Stomach (tissue), 4 donors: ENCODE data around the gene P2RX4.

ENCODE experiments used
- CTCF ChIP-seq, 7 experiments: fragments of 450-650 bp in 4 of 7; fragments of 200-600 bp in 3 of 7; sonication (generic) in 3 of 7; IDR thresholded peaks; one replicate each; pipeline ENCODE4 v1.5.1; 2016 to 2019; ENCODE audit warnings: antibody characterized with exemption in 7 of 7, control low read depth in 2 of 7, mild to moderate bottlenecking in 1 of 7
- EP300 ChIP-seq: sonication (generic); formaldehyde crosslinking; IDR thresholded peaks from one replicate; pipeline ENCODE4 v1.6.1; 2017; ENCODE audit warnings: antibody characterized with exemption
- POLR2A ChIP-seq, 4 donors: fragments of 450-650 bp; IDR thresholded peaks; one replicate each; pipeline ENCODE4 v1.6.1; 2016; ENCODE audit warnings: antibody characterized with exemption in 4 of 4, control low read depth in 2 of 4, mild to moderate bottlenecking in 1 of 4, moderate library complexity in 1 of 4
- POLR2AphosphoS5 ChIP-seq, 3 donors: sonication (generic); formaldehyde crosslinking; IDR thresholded peaks; one replicate each; pipeline ENCODE4 v1.6.1; 2016; ENCODE audit warnings: antibody characterized with exemption in 3 of 3

- TF ChIP-seq POLR2A (IDR thresholded peaks at IDR 0.05) (no peak), EP300 (no peak), CTCF (IDR thresholded peaks at IDR 0.05) (no peak), POLR2AphosphoS5 (IDR thresholded peaks at IDR 0.05) (no peak)
Measured at GRCh38 chr12:121172145-121172544, 37.8 kb upstream of the P2RX4 start.
